ENCODE measurements around the gene FGF14. TPM values are rescaled to one million over a fixed set of nuclear protein-coding genes. Genes with fewer than 3 reads are reported as not detected.

Gene FGF14
- total and polyA plus RNA-seq, 3 donors from 2014 or later = 0.56 to 4.5 (median 1.7) TPM

- Histone ChIP-seq H3K36me3 (ENCODE audit: low read depth, missing control alignments) (no peaks in the 10 kb centered on the region), H3K27me3 (no peaks in the 10 kb centered on the region), H3K4me3 (no peak overlapping the region), H3K27ac (no peak overlapping the region), H3K9me3 (no peaks in the 10 kb centered on the region), H3K4me1 (no peaks in the 10 kb centered on the region)
- WGBS, 2 donors = 68 to 69% methylated on average over 2 of the region's 2 CpGs
- TF ChIP-seq CTCF (IDR thresholded peaks at IDR 0.05) (no peak), POLR2A (IDR thresholded peaks at IDR 0.05) (no peak)
- intact Hi-C loops (cut with DNase I; ENCODE audit: low total_unique reads) = no loop called here
- no peak for DNase-seq
Observed at GRCh38 chr13:101773062-101773461, 628.8 kb downstream of the FGF14 start.

- H3K9me3 ChIP-seq = no peaks in the 10 kb centered on the region
- intact Hi-C loops (cut with DNase I; ENCODE audit: low total_unique reads) = no loop called here
- H3K4me1 ChIP-seq = no peaks in the 10 kb centered on the region
- H3K4me3 ChIP-seq = no peak overlapping the region
- no peak for DNase-seq
- H3K36me3 ChIP-seq (ENCODE audit: low read depth, missing control alignments) = no peaks in the 10 kb centered on the region
- no peak overlapping the region for H3K27ac ChIP-seq
- WGBS, 2 donors = 81 to 89% methylated on average over 4 of the region's 4 CpGs
- H3K27me3 ChIP-seq = no peaks in the 10 kb centered on the region
- TF ChIP-seq CTCF (IDR thresholded peaks at IDR 0.05) (no peak), POLR2A (IDR thresholded peaks at IDR 0.05) (no peak)
Observed at GRCh38 chr13:101767131-101767530, 634.7 kb downstream of the FGF14 start.

GRCh38 chr13:101763191-101763590 is 638.7 kb downstream of the FGF14 start:
- intact Hi-C loops (cut with DNase I; ENCODE audit: low total_unique reads) = no loop called here
- Histone ChIP-seq H3K27ac (no peak overlapping the region), H3K9me3 (no peaks in the 10 kb centered on the region), H3K36me3 (ENCODE audit: low read depth, missing control alignments) (no peaks in the 10 kb centered on the region), H3K4me3 (no peak overlapping the region), H3K4me1 (no peaks in the 10 kb centered on the region), H3K27me3 (no peaks in the 10 kb centered on the region)
- 72 to 79% methylated on average over 1 of the region's 1 CpG for WGBS, 2 donors
- no peak for TF ChIP-seq CTCF (IDR thresholded peaks at IDR 0.05)
- no peak for TF ChIP-seq POLR2A (IDR thresholded peaks at IDR 0.05)
- DNase-seq = no peak

- H3K27ac ChIP-seq = no peak overlapping the region
- TF ChIP-seq CTCF (IDR thresholded peaks at IDR 0.05) (peak; percentile 27 to 39 (median 37)), POLR2A (IDR thresholded peaks at IDR 0.05) (no peak)
- H3K4me1 ChIP-seq = no peaks in the 10 kb centered on the region
- H3K4me3 ChIP-seq = no peak overlapping the region
- 23 to 52% methylated on average over 1 of the region's 1 CpG for WGBS, 2 donors
- no peaks in the 10 kb centered on the region for H3K36me3 ChIP-seq (ENCODE audit: low read depth, missing control alignments)
- no peaks in the 10 kb centered on the region for H3K9me3 ChIP-seq
- intact Hi-C loops (cut with DNase I; ENCODE audit: low total_unique reads) = no loop called here
- DNase-seq = no peak
- H3K27me3 ChIP-seq = no peaks in the 10 kb centered on the region
Observed at GRCh38 chr13:101757446-101758039, 644.3 kb downstream of the FGF14 start.

- H3K4me1 ChIP-seq = no peaks in the 10 kb centered on the region
- WGBS, 2 donors = 70 to 78% methylated on average over 6 of the region's 6 CpGs
- no peaks in the 10 kb centered on the region for H3K36me3 ChIP-seq (ENCODE audit: low read depth, missing control alignments)
- no peak overlapping the region for H3K27ac ChIP-seq
- H3K9me3 ChIP-seq = no peaks in the 10 kb centered on the region
- intact Hi-C loops (cut with DNase I; ENCODE audit: low total_unique reads) = no loop called here
- no peaks in the 10 kb centered on the region for H3K27me3 ChIP-seq
- TF ChIP-seq CTCF (IDR thresholded peaks at IDR 0.05) (no peak), POLR2A (IDR thresholded peaks at IDR 0.05) (no peak)
- H3K4me3 ChIP-seq = no peak overlapping the region
- no peak for DNase-seq
Observed at GRCh38 chr13:101755228-101755887, 646.5 kb downstream of the FGF14 start.
